ENCODE data around the gene RHOBTB3. TPM values are rescaled to one million over a fixed set of nuclear protein-coding genes. Genes with fewer than 3 reads are reported as not detected.
A peak's percentile ranks its signal among the peaks of the same experiment; 100 is the strongest.

Gene RHOBTB3
- total RNA-seq, 4 donors from 2014 or later = 4.7 to 59.3 (median 13.6) TPM

DNA sequence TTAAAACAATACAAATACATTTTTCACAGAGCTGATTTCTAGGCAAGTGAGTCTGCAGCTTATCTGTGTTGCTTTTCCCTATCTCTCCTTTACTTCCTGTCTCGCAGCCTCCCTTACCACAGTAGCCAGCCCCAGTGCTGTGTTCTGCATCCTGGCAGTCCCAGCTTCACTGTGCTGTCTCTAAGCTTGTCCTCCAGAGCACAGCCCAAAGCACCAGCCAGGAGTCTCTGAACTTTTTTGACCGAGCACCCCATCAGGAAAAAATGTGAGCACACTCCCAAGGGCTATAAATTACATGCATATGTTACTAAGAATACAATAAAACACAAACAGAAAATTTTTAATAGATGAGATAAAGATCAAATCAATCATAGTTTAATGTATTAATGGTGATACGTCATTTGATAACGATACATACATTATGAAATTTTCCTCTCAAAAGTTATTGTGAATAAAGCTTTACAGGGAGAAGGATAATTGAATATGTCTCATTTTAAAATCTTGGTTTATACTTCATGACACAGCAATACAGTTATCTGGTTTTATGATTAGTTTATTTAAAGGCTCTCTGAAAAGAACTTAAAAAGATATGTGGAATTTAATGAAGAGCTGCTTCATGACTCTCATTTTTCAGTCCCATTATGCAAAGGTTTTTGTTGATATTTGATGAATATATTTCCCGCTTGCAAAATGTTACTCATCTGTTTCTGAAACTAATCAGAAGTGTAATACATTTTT, 7.3 kb upstream of the RHOBTB3 start:
- H3K27ac ChIP-seq = no peak overlapping the region
- DNase-seq = no peak
- no peaks in the 10 kb centered on the region for H3K9me3 ChIP-seq
- no peaks in the 10 kb centered on the region for H3K27me3 ChIP-seq
- TF ChIP-seq, protein P1, sequence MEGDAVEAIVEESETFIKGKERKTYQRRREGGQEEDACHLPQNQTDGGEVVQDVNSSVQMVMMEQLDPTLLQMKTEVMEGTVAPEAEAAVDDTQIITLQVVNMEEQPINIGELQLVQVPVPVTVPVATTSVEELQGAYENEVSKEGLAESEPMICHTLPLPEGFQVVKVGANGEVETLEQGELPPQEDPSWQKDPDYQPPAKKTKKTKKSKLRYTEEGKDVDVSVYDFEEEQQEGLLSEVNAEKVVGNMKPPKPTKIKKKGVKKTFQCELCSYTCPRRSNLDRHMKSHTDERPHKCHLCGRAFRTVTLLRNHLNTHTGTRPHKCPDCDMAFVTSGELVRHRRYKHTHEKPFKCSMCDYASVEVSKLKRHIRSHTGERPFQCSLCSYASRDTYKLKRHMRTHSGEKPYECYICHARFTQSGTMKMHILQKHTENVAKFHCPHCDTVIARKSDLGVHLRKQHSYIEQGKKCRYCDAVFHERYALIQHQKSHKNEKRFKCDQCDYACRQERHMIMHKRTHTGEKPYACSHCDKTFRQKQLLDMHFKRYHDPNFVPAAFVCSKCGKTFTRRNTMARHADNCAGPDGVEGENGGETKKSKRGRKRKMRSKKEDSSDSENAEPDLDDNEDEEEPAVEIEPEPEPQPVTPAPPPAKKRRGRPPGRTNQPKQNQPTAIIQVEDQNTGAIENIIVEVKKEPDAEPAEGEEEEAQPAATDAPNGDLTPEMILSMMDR (IDR thresholded peaks at IDR 0.05) = no peak
- TF ChIP-seq POLR2A (IDR thresholded peaks at IDR 0.05) = no peak
- no peak overlapping the region for H3K4me3 ChIP-seq
- intact Hi-C loops (cut with DNase I) = no loop called here
- peaks cover 0 to 50% (median 12%) of the 10 kb centered on the region in 3 donors for H3K4me1 ChIP-seq
- 76 to 81% methylated on average over 5 of the region's 5 CpGs for WGBS, 2 donors
- H3K36me3 ChIP-seq = no peaks in the 10 kb centered on the region

DNA sequence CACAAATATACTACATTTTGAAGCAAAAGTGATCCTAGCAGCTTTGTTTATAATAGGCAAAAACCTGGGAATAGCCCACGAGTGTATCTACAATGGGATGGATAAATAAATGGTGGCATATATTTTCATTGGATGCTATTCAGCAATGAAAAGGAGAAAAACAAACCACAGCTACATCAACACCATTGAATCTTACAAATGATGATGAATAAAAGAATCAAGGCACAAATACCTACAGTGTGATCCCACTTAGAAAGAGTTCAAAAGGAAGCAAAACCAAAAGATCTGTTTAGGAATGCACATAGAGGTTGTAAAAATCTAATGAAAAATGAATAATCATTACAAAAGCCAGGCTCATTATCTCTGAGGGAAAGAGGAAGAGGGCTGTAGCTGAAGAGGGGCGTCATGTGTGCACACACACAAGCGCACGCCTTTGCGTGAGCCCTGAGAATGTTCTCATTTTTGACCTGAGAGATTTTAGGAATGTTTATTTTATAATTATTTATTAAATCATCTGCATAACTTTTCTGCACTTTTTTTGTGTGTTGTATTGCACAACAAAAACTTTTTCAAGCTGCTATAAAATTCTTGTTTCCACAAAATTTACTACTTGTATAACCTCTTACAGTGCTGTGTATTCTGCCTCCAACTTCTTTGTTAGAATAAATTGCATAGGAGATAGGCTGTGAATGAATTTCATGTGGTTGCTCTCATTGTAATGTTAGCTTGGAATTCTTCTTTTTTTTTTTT, 5.9 kb upstream of the RHOBTB3 start:
- DNase-seq = no peak
- Histone ChIP-seq H3K36me3 (no peaks in the 10 kb centered on the region), H3K27me3 (no peaks in the 10 kb centered on the region), H3K4me1 (peaks cover 0 to 51% (median 12%) of the 10 kb centered on the region in 3 donors), H3K27ac (peak overlapping the region in 1 of 4 donors; percentile 54), H3K9me3 (no peaks in the 10 kb centered on the region), H3K4me3 (no peak overlapping the region)
- intact Hi-C loops (cut with DNase I) = no loop called here
- TF ChIP-seq, protein P1 (IDR thresholded peaks at IDR 0.05) = no peak
- no peak for TF ChIP-seq POLR2A (IDR thresholded peaks at IDR 0.05)
- 76 to 84% methylated on average over 5 of the region's 5 CpGs for WGBS, 2 donors

DNA sequence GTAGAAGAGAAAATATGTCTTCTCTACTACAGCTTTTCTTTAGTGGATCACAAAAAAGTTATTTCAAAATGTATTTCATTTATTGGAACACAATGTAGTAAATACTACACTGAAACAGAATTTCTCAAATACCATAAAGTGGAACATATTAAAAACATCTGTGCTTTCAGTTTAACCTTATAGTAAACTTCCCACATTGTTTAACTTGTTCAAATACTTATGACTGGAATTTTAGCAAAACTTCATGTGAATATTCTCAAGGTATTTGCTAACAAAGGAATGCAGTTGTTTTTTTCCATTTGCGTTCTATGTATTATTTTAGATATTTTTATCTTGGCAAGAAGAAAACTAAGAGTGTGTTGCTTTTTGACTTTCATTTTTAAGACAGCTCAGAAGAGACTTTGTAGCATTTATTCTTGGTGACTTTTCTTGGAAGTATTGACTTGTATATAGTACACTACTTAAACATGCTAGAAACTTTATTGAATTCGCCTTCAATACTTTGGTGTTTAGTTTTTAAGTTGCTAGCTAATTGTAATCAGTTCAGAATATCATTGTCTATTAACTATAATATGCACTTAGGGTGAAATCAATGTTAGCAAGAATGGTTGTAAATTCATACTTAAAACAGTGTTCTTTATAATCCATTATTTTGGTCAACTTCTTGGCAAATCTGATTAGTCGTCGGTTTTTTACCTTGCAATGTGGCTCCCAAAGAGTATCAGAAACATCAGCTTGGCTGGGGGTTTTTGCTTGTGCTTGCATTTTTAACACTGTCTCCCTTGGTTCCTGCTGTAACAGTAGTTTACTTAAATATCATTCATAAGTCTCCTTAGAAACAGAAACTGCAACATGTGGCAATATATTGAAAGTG, 5.0 kb upstream of the RHOBTB3 start:
- Histone ChIP-seq H3K27ac (peak overlapping the region in 3 of 4 donors; percentile 33 to 56 (median 54)), H3K4me1 (peaks cover 5 to 48% (median 12%) of the 10 kb centered on the region in 3 donors)
- intact Hi-C loops (cut with DNase I) = no loop called here

DNA sequence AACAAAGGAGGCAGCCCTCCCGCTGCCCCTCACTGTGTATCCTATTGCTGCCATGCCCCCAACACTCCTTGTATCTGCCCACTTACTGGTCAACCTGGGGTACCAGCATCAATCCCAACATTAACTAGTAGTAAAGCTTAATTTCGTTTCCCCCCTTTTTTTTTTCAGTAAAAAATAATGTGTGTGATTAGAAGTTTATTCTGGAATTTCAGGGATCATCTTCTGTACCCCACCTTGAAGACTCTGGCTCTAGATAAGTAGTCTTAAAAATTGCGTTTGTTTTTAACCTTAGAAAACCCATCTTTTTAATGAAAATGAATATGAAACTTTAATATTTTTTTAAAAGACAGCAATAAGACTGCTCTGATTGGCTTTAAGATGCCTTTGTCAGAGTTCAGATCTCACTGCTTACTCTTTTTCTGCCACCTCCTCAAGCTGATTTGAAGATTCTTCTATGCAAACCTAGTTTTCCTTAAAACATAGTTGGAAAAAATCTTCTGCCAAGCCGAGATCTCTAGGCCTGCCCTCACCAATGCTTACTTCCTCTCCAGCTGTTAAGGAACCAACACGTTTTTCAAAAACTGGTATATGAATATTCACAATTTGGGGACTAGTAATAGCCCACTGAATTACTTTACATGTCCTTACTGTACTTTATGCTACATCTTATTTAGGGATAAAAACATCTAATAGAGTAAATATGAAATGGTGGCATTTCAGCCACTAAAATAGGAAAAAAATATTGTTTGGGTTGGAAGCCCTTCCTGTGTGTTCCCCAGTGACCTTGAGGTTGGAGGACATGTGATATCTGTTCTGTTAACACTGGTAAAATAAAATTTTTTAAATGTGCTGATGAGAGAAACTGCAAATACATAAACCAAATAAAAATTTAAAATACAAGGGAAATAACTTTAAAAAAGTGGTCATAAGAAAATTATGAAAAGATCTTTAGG, 4.0 kb upstream of the RHOBTB3 start:
- peaks cover 0 to 14% (median 0%) of the 10 kb centered on the region in 4 donors for H3K27me3 ChIP-seq
- TF ChIP-seq, protein P1 (IDR thresholded peaks at IDR 0.05) = no peak
- TF ChIP-seq POLR2A (IDR thresholded peaks at IDR 0.05) = no peak
- 57 to 66% methylated on average over 5 of the region's 5 CpGs for WGBS, 2 donors
- H3K36me3 ChIP-seq = no peaks in the 10 kb centered on the region
- intact Hi-C loops (cut with DNase I) = no loop called here
- H3K4me3 ChIP-seq = no peak overlapping the region
- H3K9me3 ChIP-seq = no peaks in the 10 kb centered on the region
- no peak for DNase-seq
- peaks cover 5 to 49% (median 12%) of the 10 kb centered on the region in 3 donors for H3K4me1 ChIP-seq
- peak overlapping the region in 3 of 4 donors; percentile 51 to 56 (median 54) for H3K27ac ChIP-seq

More for the DNA sequence above, 5.0 kb upstream of the RHOBTB3 start:
- Histone ChIP-seq H3K36me3 (no peaks in the 10 kb centered on the region), H3K4me3 (no peak overlapping the region), H3K27me3 (peaks cover 0 to 5% (median 0%) of the 10 kb centered on the region in 4 donors), H3K9me3 (no peaks in the 10 kb centered on the region)
- no peak for TF ChIP-seq POLR2A (IDR thresholded peaks at IDR 0.05)
- TF ChIP-seq, protein P1 (IDR thresholded peaks at IDR 0.05) = no peak
- no peak for DNase-seq
- 72 to 75% methylated on average over 4 of the region's 4 CpGs for WGBS, 2 donors
